SK-N-MC (cell line): ENCODE measurements around the gene NXPE3.

Experiments used
- DNase-seq: peaks from one replicate; pipeline ENCODE4 v3.0.0-alpha.2; 2011; ENCODE audit warnings: low read depth, low spot score
- H3K27ac ChIP-seq: fragments of 200-600 bp; sonication (generic); 2 replicates; pipeline ENCODE4 v1.5.1; 2016; ENCODE audit warnings: mixed run types
- H3K36me3 ChIP-seq: fragments of 200-600 bp; sonication (generic); 2 replicates; pipeline ENCODE4 v1.6.1; 2017; ENCODE audit warnings: antibody characterized with exemption, low read length, mixed read lengths; ENCODE audit not compliant: insufficient read depth
- H3K4me3 ChIP-seq: fragments of 200-600 bp; sonication (generic); 2 replicates; pipeline ENCODE4 v1.5.1; 2016
- H3K9ac ChIP-seq: fragments of 200-600 bp; sonication (generic); 2 replicates; pipeline ENCODE4 v1.8.0; 2017; ENCODE audit warnings: mixed run types, mixed read lengths; ENCODE audit not compliant: insufficient read length
- H3K9me3 ChIP-seq: fragments of 200-600 bp; sonication (generic); 2 replicates; pipeline ENCODE4 v1.6.1; 2017; ENCODE audit warnings: low read depth, mild to moderate bottlenecking, antibody characterized with exemption, low read length, moderate library complexity, mixed read lengths
- EZH2 ChIP-seq: fragments of 200-600 bp; sonication (generic); IDR thresholded peaks from one replicate; pipeline ENCODE4 v1.6.1; 2017; ENCODE audit warnings: antibody characterized with exemption
- FOXP2 ChIP-seq: optimal IDR thresholded peaks from 2 replicates; pipeline ENCODE3; 2011; ENCODE audit warnings: mild to moderate bottlenecking, moderate library complexity; ENCODE audit not compliant: insufficient read depth; ENCODE audit errors: extremely low read length, control extremely low read depth
- POLR2AphosphoS5 ChIP-seq: IDR thresholded peaks from 2 replicates; pipeline ENCODE4 v1.6.1; 2012; ENCODE audit warnings: mild to moderate bottlenecking, low read depth, low read length, borderline replicate concordance

The NXPE3 gene

DNA sequence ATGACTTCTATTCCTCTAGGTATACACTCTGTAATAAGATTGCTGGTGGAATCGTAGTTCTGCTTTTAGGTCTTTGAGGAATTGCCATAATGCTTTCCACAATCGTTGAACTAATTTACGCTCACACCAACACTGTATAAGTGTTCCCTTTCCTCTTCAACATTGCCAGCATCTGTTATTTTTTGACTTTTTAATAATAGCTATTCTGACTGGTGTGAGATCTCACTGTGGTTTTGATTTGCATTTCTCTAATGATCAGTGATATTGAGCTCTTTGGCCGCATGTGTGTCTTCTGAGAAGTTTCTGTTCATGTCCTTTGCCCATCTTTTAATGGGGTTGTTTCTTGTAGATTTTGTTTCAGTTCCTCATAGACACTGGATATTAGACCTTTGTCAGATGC, 12.8 kb downstream of the NXPE3 start:
- Histone ChIP-seq H3K27ac (no peak overlapping the region), H3K36me3 (peaks cover 77% of the 10 kb centered on the region), H3K9me3 (peaks cover 3% of the 10 kb centered on the region; the same call in 1 of the 2 replicates), H3K9ac (no peak overlapping the region), H3K4me3 (no peak overlapping the region)
- DNase-seq = no peak
- TF ChIP-seq POLR2AphosphoS5 = no peak
- no peak for TF ChIP-seq EZH2
- no peak for TF ChIP-seq FOXP2

DNA sequence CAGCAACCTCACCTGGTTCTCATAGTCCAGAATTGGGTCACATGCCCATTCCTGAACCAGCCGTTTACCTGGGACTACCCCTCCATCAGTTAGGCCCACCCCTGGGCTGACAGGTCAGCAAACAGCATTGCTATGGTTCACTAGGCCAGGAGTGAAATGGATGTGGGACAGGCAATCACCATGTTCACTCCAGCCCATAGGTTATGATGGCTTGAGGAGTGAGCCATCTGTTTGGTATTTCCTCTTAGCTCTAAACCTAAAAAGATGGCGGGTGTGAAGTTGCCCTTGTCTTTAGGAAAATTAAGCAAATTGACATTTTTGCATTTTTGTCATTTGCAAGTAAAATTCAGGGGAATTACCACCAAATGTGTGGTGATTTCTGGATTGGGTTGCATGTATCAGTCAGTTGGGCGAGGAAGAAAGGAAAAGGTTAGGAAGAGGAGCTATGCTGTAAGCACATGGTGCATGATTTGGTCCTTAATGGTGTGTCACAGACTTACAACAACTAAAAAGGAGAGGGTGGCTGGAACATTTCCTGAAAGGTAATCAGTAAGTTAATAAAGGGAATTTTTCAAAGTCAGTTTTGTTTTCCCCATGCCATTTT, 17.2 kb downstream of the NXPE3 start:
- Histone ChIP-seq H3K9me3 (peaks cover 3% of the 10 kb centered on the region; the same call in 1 of the 2 replicates), H3K27ac (no peak overlapping the region), H3K9ac (no peak overlapping the region), H3K36me3 (peaks cover 43% of the 10 kb centered on the region), H3K4me3 (no peak overlapping the region)
- TF ChIP-seq EZH2 (no peak), FOXP2 (no peak), POLR2AphosphoS5 (no peak)
- DNase-seq = no peak

DNA sequence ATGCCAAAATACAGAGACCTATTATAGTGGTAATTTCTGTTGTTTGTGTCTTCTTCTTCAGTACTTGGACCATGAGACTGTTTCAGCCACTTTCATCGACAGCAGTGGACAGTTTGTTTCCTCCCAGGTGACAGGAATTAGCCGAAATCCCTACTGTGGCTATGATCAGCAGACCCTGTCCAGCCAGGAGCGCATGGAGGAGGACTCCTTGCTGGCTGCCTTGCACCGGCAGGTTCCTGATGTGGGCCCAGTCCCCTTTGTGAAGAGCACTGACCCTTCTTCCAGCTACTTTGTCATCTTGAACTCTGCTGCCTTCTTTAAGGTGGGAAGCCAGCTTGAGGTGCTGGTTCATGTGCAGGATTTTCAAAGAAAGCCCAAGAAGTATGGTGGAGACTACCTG, 22.2 kb downstream of the NXPE3 start:
- Histone ChIP-seq H3K9me3 (no peaks in the 10 kb centered on the region), H3K4me3 (no peak overlapping the region), H3K9ac (no peak overlapping the region), H3K27ac (no peak overlapping the region), H3K36me3 (peaks cover 26% of the 10 kb centered on the region)
- no peak for TF ChIP-seq EZH2
- DNase-seq = no peak

DNA sequence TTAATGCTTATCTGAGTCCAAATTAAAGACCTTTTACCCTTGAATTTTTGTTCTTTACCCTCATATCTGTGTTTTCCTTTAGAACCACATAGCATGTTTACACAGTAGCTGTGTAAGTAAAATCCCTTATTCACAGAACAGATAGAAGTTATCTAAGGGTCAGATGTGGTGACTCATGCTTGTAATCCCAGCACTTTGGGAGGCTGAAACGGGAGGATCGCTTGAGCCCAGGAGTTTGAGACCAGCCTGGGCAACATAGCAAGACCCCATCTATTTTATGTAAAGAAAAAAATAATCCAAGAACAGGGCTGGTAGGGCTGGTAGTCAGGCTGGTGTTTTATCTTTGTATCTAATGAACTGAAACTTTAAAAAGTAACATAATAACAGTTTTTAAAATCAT, 23.2 kb downstream of the NXPE3 start:
- Histone ChIP-seq H3K36me3 (peaks cover 18% of the 10 kb centered on the region), H3K4me3 (no peak overlapping the region), H3K9ac (no peak overlapping the region), H3K9me3 (no peaks in the 10 kb centered on the region), H3K27ac (no peak overlapping the region)
- no peak for TF ChIP-seq EZH2
- TF ChIP-seq FOXP2 = no peak
- no peak for TF ChIP-seq POLR2AphosphoS5
- no peak for DNase-seq

DNA sequence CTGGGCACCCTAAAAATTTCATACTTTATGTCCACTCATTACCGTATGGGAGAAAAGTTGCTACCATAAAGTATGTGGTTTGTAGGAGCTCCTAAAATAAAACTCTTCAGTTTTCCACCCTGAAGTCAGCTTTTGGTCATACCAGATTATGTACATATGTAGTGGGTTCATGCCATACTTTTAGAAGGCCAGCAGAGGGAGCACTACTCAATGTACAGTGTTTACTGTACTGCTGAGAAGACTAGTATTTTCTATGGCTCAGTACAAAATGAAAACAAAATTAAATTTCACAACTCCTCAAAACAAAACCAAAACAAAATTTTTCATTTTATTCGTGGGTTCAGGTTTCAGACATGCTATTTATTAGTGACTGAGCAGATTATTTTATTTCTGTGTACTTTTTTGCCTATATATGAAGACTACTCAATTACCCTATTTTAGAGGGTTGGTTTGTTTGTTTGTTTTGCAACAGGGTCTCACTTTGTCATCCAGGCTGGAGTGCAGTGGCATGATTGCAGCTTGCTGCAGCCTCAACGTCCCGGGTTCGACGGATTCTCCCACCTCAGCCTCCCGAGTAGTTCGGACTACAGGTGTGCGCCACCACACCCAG, 24.3 kb downstream of the NXPE3 start:
- Histone ChIP-seq H3K36me3 (peaks cover 15% of the 10 kb centered on the region), H3K9ac (no peak overlapping the region), H3K4me3 (no peak overlapping the region), H3K27ac (no peak overlapping the region), H3K9me3 (no peaks in the 10 kb centered on the region)
- TF ChIP-seq EZH2 = no peak
- TF ChIP-seq FOXP2 = peak; percentile 59
- TF ChIP-seq POLR2AphosphoS5 = no peak
- DNase-seq = peak; percentile 70

DNA sequence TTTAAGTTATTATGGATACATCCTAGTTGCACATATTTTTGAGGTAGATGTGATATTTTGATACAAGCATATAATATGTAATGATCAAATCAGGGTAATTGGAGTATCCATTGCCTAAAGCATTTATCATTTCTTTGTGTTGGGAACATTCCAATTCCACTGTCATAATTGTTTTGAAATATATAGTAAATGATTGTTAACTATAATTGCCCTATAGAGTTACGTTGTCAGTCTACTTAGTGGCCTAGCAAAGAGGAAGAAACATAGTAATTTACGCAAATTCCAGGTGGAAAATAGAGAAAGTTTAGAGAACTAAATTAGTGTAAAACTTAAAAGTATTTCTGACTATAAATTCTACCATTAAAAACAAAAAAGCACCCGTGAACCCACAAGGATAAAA, 24.9 kb downstream of the NXPE3 start:
- Histone ChIP-seq H3K9me3 (no peaks in the 10 kb centered on the region), H3K9ac (no peak overlapping the region), H3K36me3 (peaks cover 15% of the 10 kb centered on the region; the same call in 1 of the 2 replicates), H3K4me3 (no peak overlapping the region), H3K27ac (no peak overlapping the region)
- DNase-seq = no peak
- TF ChIP-seq FOXP2 (no peak), POLR2AphosphoS5 (no peak), EZH2 (no peak)

DNA sequence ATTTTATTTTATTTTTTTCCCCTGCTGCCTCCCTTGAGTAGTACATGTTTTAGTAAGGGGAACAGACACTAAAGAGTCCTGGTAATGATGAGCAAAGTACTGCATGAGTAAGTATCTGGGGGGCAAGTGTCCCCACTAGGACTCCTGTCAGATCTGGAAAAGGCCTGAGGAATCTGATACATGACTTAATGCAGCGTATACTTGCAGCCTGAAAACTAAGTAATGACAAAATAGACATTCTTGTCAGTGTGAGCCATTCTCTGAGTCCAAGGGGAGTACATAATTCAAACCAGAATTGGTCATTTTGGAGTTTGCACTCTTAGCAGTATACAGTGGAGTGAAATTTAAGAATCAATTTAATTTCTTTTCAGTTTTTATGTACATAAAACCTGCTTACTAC, 27.5 kb downstream of the NXPE3 start:
- Histone ChIP-seq H3K4me3 (no peak overlapping the region), H3K27ac (no peak overlapping the region), H3K36me3 (peaks cover 11% of the 10 kb centered on the region; the same call in 1 of the 2 replicates), H3K9me3 (no peaks in the 10 kb centered on the region), H3K9ac (peak overlapping the region; percentile 11)
- TF ChIP-seq FOXP2 = no peak
- TF ChIP-seq EZH2 = no peak
- no peak for TF ChIP-seq POLR2AphosphoS5
- DNase-seq = no peak

DNA sequence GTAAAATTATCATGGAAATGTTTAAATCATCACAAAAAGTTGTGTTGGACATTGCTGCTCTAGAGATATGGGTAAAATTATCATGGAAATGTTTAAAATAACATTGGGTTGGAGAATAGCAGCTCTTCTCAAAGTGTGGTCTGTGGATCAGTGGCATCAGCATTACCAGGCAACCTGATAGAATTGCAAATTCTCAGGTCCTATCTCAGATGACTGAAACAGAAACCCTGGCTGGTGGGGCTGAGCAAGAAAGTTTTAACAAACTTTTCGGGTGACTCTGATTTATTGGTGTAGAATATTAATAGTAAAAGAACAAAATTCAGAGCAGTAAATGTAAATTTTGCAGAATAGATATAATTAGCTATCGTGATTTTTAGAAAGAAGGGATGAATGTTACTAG, 28.9 kb downstream of the NXPE3 start:
- Histone ChIP-seq H3K4me3 (no peak overlapping the region), H3K36me3 (peaks cover 8% of the 10 kb centered on the region; the same call in 1 of the 2 replicates), H3K9me3 (no peaks in the 10 kb centered on the region), H3K9ac (no peak overlapping the region), H3K27ac (no peak overlapping the region)
- no peak for TF ChIP-seq FOXP2
- no peak for TF ChIP-seq EZH2
- no peak for TF ChIP-seq POLR2AphosphoS5
- no peak for DNase-seq
